ENCODE measurements around the gene TSHZ1.

Gene TSHZ1

DNA sequence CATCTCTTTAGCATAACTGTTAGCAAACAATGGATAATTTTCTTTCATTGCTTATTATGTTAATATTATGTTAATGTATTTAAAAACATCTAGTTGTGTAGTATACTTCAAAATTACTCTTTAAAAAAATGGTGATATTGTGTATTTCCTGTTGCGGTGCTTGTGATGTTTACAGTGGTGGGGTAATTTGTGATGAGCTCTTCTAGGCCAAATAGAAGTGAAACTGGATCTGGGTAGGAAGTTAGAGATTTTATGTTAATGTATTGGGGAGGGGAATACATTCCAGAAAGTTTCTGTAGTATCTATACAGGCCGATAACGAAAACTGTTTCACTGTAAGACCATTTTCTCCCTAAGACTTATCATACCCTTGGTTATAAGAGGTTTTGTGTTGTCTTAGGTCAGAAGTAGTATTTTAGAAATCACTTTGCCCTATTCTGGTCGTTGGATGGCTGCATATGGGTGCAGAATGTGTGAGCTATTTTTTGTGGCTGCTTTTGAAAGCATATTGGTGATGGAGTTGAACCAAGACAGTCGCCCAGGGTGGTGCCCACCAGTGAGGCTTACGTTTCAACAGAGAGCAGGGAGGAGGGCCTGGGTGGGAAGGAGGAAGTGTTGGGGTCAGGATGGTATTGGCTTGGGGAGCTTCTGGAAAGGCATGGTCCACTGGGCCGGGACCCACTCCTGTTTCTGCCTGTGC, 5.8 kb downstream of the TSHZ1 start:
- no peak overlapping the region for H3K4me3 ChIP-seq (ENCODE audit: low read depth, low read length)
- H3K36me3 ChIP-seq (ENCODE audit: control insufficient read depth, insufficient read depth, low read length) = no peaks in the 10 kb centered on the region

DNA sequence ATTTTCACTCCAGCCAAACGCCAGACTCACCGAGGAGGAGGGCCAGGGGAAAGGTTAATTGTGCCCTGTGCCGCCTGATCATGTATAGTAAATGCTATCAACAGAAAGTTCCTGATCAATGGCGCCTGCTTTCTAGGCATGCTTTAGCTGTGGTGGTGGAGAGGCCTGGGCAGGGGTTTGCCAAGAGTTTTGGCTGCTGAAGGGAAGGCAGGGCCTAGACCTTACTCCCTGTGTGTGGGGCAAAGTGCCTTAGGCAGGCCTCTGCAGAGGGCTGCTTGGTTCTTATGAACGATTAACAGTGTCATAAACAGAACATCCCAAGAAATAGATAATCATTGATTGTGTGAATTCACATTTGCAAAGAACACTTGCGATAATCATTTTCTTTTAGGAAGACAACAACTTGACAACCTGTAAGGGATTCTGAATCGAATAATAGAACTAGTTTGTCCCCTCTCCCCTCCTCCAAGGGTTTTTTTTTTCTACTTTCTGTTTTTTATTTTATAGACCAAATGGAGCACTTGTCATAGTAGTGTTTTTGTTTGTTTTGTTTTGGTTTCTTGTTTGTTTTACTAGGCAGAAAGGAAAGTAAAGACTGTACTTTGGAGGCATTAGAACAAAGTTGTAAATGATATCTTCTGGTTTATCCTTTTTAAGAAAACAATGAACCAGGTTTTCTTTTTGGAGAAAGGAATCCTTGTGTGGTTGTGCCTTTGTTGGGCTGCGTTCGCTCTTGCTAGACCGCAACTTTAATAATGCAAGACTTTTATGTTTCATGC, 6.5 kb downstream of the TSHZ1 start:
- peaks cover 28% of the 10 kb centered on the region for H3K27me3 ChIP-seq (ENCODE audit: control insufficient read depth, insufficient read depth, low read length)
- H3K9me3 ChIP-seq (ENCODE audit: control insufficient read depth, insufficient read depth, low read depth, low read length) = no peaks in the 10 kb centered on the region
- no peak overlapping the region for H3K4me3 ChIP-seq (ENCODE audit: low read depth, low read length)
- no peak overlapping the region for H3K9ac ChIP-seq (ENCODE audit: low read length)
- no peaks in the 10 kb centered on the region for H3K36me3 ChIP-seq (ENCODE audit: control insufficient read depth, insufficient read depth, low read length)
- peaks cover 11% of the 10 kb centered on the region; the same call in 1 of the 2 replicates for H3K4me1 ChIP-seq (ENCODE audit: control insufficient read depth, insufficient read depth, low read length)
- H3K27ac ChIP-seq (ENCODE audit: low read depth, low read length) = no peak overlapping the region

More for the DNA sequence above, 5.8 kb downstream of the TSHZ1 start:
- peaks cover 32% of the 10 kb centered on the region for H3K27me3 ChIP-seq (ENCODE audit: control insufficient read depth, insufficient read depth, low read length)
- H3K9ac ChIP-seq (ENCODE audit: low read length) = no peak overlapping the region
- H3K4me1 ChIP-seq (ENCODE audit: control insufficient read depth, insufficient read depth, low read length) = peaks cover 11% of the 10 kb centered on the region; the same call in 1 of the 2 replicates
- no peaks in the 10 kb centered on the region for H3K9me3 ChIP-seq (ENCODE audit: control insufficient read depth, insufficient read depth, low read depth, low read length)
- no peak overlapping the region for H3K27ac ChIP-seq (ENCODE audit: low read depth, low read length)

DNA sequence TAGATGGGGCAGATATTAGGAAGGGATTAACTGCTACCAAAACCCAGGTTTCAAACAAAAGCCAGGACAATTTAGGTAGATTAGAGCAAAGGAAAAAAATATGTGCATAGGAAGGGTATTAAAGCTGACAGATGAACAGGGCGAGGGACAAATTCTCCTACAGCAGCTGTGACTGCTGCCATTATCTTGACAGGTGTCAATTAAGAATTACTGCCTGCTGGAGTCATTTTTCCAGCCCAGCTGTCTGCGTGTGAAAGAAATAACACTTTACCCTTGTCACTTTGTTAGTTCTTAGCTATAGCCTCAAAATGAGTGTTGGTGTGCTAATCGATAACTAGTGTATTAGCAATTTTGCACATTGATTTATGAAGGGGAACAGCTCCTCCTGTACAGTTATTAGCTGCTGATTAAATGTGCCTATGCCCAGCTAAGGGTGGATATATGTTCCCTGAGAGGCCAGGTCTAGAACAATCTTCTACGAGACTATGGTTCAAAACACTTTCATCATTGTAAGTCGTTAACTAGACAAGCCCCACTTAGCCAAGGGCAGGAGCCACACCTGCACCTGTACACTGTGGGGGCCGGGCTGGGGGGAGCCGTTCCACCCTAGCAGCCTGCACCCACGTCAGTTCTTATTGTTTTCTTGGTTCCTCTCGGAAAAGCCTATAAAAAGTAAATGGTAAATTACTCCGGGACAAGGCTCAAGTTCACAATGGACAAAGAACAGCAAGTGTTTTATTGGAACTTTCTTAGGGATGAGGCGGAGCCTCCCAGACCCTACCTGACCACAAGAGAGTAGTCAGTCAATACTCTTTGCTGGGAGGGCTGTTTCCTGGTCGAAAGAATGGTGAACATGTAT, 7.7 kb downstream of the TSHZ1 start:
- Histone ChIP-seq H3K9ac (ENCODE audit: low read length) (no peak overlapping the region), H3K36me3 (ENCODE audit: control insufficient read depth, insufficient read depth, low read length) (no peaks in the 10 kb centered on the region), H3K9me3 (ENCODE audit: control insufficient read depth, insufficient read depth, low read depth, low read length) (no peaks in the 10 kb centered on the region), H3K4me1 (ENCODE audit: control insufficient read depth, insufficient read depth, low read length) (peaks cover 7% of the 10 kb centered on the region; the same call in 1 of the 2 replicates), H3K27ac (ENCODE audit: low read depth, low read length) (no peak overlapping the region), H3K4me3 (ENCODE audit: low read depth, low read length) (no peak overlapping the region), H3K27me3 (ENCODE audit: control insufficient read depth, insufficient read depth, low read length) (peaks cover 16% of the 10 kb centered on the region)

DNA sequence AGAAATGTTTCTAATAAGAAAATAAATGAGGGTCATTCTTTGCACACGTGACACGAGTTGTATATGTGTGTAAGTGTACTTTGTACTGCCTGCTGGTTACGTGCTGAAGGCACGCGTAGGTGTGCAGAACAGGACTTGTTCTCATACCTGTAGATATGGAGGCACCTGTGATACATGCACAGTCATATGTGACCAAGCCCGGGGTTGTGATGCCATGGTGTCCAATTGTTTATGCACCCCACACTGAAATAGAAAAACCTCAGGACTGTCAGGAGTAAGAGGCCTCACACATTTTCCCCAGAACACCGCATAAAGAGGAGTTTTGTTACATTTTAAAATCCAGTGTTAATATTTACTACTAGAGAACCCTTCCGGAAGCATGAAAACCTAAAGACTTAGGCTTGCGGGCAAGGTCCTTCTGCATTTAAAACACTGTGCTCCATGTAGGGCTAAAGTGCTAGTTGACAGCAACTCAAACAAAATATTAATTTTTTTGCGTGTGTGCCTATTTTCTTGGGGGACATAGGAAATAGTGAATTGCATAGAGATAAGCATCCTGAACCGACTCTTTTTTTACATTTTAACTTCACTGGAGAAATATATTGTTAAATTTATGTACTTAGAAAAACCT, 9.3 kb downstream of the TSHZ1 start:
- no peak overlapping the region for H3K9ac ChIP-seq (ENCODE audit: low read length)
- 0 out of 2 replicates have a peak, but pooled peaks cover 2% of the 10 kb centered on the region for H3K27me3 ChIP-seq (ENCODE audit: control insufficient read depth, insufficient read depth, low read length)
- H3K27ac ChIP-seq (ENCODE audit: low read depth, low read length) = no peak overlapping the region
- H3K9me3 ChIP-seq (ENCODE audit: control insufficient read depth, insufficient read depth, low read depth, low read length) = no peaks in the 10 kb centered on the region
- H3K36me3 ChIP-seq (ENCODE audit: control insufficient read depth, insufficient read depth, low read length) = no peaks in the 10 kb centered on the region
- peaks cover 7% of the 10 kb centered on the region; the same call in 1 of the 2 replicates for H3K4me1 ChIP-seq (ENCODE audit: control insufficient read depth, insufficient read depth, low read length)
- no peak overlapping the region for H3K4me3 ChIP-seq (ENCODE audit: low read depth, low read length)

DNA sequence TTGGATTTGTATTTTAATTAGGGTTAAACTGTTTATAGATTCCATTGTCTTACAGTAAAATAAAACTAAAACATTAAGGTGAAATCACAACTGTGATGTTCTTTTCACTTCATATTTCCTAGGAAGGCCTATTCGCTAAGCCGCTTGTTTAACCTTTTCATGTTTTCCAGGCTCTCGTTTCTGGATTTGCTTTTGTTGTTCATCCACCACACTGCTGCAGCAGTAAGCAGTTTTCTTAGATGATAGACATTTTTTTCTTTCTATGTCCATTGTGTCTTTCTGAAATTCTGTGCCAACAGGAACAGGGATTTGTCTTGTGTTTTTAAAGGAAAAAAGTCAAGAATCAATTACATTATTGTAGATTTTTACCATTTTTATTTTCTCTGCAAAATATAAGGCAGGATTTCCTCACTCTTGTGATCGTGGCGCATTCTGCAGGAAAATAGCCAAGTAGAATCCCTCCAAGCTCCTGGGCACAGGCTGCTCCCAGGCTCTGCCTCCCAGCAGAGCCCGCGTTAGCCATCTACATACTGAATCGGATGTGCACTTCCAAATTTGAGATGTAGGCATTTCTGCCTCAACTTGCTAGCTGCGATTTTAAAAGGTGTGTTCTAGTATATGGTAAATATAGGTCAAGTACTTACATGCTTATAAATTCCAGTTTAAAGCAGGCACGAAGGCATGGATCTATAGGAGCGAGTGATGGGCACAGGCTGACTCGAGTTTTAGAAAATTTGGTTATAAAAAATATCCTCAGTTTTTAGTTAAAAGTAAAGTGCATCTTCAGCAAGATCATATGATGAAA, 10.2 kb downstream of the TSHZ1 start:
- Histone ChIP-seq H3K9me3 (ENCODE audit: control insufficient read depth, insufficient read depth, low read depth, low read length) (no peaks in the 10 kb centered on the region), H3K36me3 (ENCODE audit: control insufficient read depth, insufficient read depth, low read length) (no peaks in the 10 kb centered on the region), H3K27me3 (ENCODE audit: control insufficient read depth, insufficient read depth, low read length) (no peaks in the 10 kb centered on the region), H3K27ac (ENCODE audit: low read depth, low read length) (no peak overlapping the region), H3K4me3 (ENCODE audit: low read depth, low read length) (no peak overlapping the region), H3K9ac (ENCODE audit: low read length) (no peak overlapping the region), H3K4me1 (ENCODE audit: control insufficient read depth, insufficient read depth, low read length) (peaks cover 7% of the 10 kb centered on the region; the same call in 1 of the 2 replicates)

DNA sequence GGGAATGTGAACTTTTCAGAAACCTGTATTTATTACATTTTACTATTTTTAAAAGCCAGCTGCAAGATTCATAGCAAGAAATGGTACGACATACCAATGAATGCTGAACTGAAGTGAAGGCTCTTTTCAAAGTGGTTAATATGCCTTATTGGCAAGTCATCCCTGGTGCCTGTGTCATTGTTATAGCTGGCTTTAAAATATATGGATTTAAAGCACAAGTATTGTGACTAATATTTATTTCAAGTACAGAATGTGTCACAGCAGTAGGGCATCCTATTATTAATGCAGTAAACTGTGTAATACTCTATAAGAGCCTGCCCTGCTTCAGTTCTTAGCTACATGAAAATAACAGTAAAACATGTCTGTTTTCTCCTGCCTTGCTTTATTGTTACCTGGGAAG, 10.8 kb downstream of the TSHZ1 start:
- H3K27ac ChIP-seq (ENCODE audit: low read depth, low read length) = no peak overlapping the region
- H3K4me1 ChIP-seq (ENCODE audit: control insufficient read depth, insufficient read depth, low read length) = peaks cover 2% of the 10 kb centered on the region; the same call in 1 of the 2 replicates
- no peaks in the 10 kb centered on the region for H3K36me3 ChIP-seq (ENCODE audit: control insufficient read depth, insufficient read depth, low read length)
- no peak overlapping the region for H3K4me3 ChIP-seq (ENCODE audit: low read depth, low read length)
- H3K9me3 ChIP-seq (ENCODE audit: control insufficient read depth, insufficient read depth, low read depth, low read length) = no peaks in the 10 kb centered on the region
- H3K27me3 ChIP-seq (ENCODE audit: control insufficient read depth, insufficient read depth, low read length) = no peaks in the 10 kb centered on the region
- H3K9ac ChIP-seq (ENCODE audit: low read length) = no peak overlapping the region

DNA sequence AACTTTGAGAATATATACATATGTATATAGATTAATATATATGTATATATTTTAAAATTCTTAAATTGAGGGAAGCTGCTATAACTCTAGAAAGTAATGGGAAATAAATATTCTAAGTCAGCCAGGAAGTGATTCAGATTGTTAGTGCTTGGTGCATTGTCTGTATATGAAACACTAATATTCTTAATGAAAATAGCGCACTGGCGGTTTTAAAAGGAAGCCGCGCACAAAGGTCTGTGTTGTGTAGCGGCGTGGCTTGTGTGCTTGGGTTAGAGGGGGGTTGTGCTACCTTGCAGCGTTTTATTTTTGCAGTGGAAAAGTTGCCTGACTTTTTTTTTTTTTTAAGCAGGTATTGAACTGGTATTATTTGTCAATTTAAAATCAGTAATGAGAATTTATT, 11.3 kb downstream of the TSHZ1 start:
- H3K4me3 ChIP-seq (ENCODE audit: low read depth, low read length) = no peak overlapping the region
- no peak overlapping the region for H3K9ac ChIP-seq (ENCODE audit: low read length)
- H3K36me3 ChIP-seq (ENCODE audit: control insufficient read depth, insufficient read depth, low read length) = no peaks in the 10 kb centered on the region
- H3K9me3 ChIP-seq (ENCODE audit: control insufficient read depth, insufficient read depth, low read depth, low read length) = no peaks in the 10 kb centered on the region
- no peaks in the 10 kb centered on the region for H3K27me3 ChIP-seq (ENCODE audit: control insufficient read depth, insufficient read depth, low read length)
- H3K27ac ChIP-seq (ENCODE audit: low read depth, low read length) = no peak overlapping the region
- H3K4me1 ChIP-seq (ENCODE audit: control insufficient read depth, insufficient read depth, low read length) = no peaks in the 10 kb centered on the region

DNA sequence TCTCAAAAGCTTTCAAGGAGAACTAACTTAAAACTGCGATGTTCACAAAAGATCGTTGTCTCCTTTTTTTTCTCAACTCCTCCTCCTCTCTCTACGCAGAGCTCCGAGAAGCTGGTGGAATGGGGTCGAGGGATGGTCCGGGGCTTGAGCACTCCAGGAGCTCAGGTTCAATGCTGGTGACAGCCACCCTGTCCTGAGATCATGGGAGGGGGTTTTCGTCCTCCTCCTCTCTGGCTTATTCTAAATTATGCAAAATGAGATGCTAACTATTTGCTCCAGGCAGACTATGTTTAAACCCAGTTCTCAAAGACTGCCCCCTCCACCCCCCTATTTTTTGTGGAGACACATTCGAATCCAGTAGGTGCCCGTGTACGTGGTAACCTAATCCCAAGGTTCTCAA, 11.8 kb downstream of the TSHZ1 start:
- no peak overlapping the region for H3K9ac ChIP-seq (ENCODE audit: low read length)
- H3K27me3 ChIP-seq (ENCODE audit: control insufficient read depth, insufficient read depth, low read length) = no peaks in the 10 kb centered on the region
- H3K9me3 ChIP-seq (ENCODE audit: control insufficient read depth, insufficient read depth, low read depth, low read length) = no peaks in the 10 kb centered on the region
- H3K36me3 ChIP-seq (ENCODE audit: control insufficient read depth, insufficient read depth, low read length) = no peaks in the 10 kb centered on the region
- no peaks in the 10 kb centered on the region; the same call in 1 of the 2 replicates for H3K4me1 ChIP-seq (ENCODE audit: control insufficient read depth, insufficient read depth, low read length)
- H3K4me3 ChIP-seq (ENCODE audit: low read depth, low read length) = no peak overlapping the region
- H3K27ac ChIP-seq (ENCODE audit: low read depth, low read length) = no peak overlapping the region

DNA sequence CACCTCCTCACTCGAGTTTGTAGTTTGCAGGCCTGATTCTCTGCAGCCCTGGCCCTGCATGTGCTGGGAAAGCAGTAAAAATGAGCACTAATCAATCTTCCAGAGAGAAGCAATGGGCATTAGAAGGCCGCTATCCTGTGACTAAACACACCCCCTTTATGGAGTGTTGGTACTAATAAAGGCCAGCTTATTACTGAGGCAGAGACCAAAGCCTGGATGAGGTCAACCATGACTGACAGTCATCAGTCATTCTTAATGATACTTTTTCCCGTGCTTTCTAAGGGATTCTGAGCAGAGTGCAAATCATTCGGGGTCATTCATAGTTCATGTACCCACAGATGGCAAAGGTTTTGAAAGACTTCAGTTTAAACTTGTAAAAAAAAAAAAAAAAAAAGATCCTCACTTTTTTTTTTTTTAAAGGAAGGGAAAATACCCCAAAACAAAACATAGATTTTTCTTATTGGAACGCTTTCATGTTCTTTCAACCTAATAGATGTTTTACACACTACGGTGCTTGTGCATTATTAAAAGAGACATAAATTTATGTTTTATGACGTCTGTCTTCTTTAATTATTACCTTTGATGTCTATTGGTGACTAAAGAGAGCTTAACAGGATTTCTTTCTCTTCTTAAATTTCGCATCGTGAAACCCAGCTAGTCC, 13.2 kb downstream of the TSHZ1 start:
- Histone ChIP-seq H3K36me3 (ENCODE audit: control insufficient read depth, insufficient read depth, low read length) (no peaks in the 10 kb centered on the region), H3K4me3 (ENCODE audit: low read depth, low read length) (no peak overlapping the region), H3K27ac (ENCODE audit: low read depth, low read length) (no peak overlapping the region), H3K9ac (ENCODE audit: low read length) (no peak overlapping the region), H3K4me1 (ENCODE audit: control insufficient read depth, insufficient read depth, low read length) (no peaks in the 10 kb centered on the region; the same call in 1 of the 2 replicates), H3K9me3 (ENCODE audit: control insufficient read depth, insufficient read depth, low read depth, low read length) (no peaks in the 10 kb centered on the region), H3K27me3 (ENCODE audit: control insufficient read depth, insufficient read depth, low read length) (no peaks in the 10 kb centered on the region)

All from HUES6 (cell line).